SK-N-MC (cell line): ENCODE results near the gene FLNB.

Experiments used
- EZH2 ChIP-seq: fragments of 200-600 bp; sonication (generic); IDR thresholded peaks from one replicate; pipeline ENCODE4 v1.6.1; 2017; ENCODE audit warnings: antibody characterized with exemption
- FOXP2 ChIP-seq: optimal IDR thresholded peaks from 2 replicates; pipeline ENCODE3; 2011; ENCODE audit warnings: mild to moderate bottlenecking, moderate library complexity; ENCODE audit not compliant: insufficient read depth; ENCODE audit errors: extremely low read length, control extremely low read depth
- POLR2AphosphoS5 ChIP-seq: IDR thresholded peaks from 2 replicates; pipeline ENCODE4 v1.6.1; 2012; ENCODE audit warnings: mild to moderate bottlenecking, low read depth, low read length, borderline replicate concordance

DNA sequence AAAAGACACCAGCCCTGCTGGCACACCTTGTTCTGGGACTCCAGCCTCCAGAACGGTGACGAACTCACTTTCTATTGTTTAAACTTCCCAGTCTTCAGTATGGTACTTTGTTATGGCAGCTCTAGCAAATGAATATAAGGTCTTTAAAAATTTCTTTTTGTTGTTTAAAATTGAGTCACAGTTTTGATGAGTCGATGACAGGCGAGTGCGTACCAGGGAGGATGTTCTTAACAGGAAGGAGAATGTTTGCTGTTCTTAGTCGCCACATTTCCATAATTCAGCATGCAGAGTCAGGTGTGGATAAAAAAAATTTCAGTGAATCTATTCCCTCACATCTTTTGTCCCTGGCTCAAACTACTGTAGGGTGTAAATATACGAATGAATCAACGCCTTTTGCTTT, 190.1 kb downstream of the FLNB start:
- no peak for TF ChIP-seq POLR2AphosphoS5
- TF ChIP-seq EZH2 = no peak
- no peak for TF ChIP-seq FOXP2
